Neural crest cell (in vitro differentiated cells): Measurements from ENCODE around the gene SFTA2. TPM values are rescaled to one million over a fixed set of nuclear protein-coding genes. Genes with fewer than 3 reads are reported as not detected.
A peak's percentile ranks its signal among the peaks of the same experiment; 100 is the strongest.
"Not testable (repeated sequence)": the region's sequence is repeated elsewhere in the genome, so short reads cannot be mapped to it uniquely, and the experiment has no call there.

Experiments used
- DNase-seq: peaks from one replicate; pipeline ENCODE4 v3.0.0; 2021; ENCODE audit warnings: low read depth, mixed read lengths, low spot score
- H3K27ac Mint-ChIP-seq: one replicate; pipeline ENCODE4 v1.8.0; 2021; ENCODE audit warnings: mild to moderate bottlenecking, mixed read lengths; ENCODE audit not compliant: unreplicated experiment
- H3K27me3 Mint-ChIP-seq: 2 replicates; pipeline ENCODE4 v1.8.0; 2021; ENCODE audit warnings: low read depth, mild to moderate bottlenecking, mixed read lengths
- H3K36me3 Mint-ChIP-seq: 2 replicates; pipeline ENCODE4 v1.8.0; 2021; ENCODE audit warnings: low read depth, mild to moderate bottlenecking, mixed read lengths
- H3K4me1 Mint-ChIP-seq: 2 replicates; pipeline ENCODE4 v1.8.0; 2021; ENCODE audit warnings: mixed read lengths
- H3K4me3 Mint-ChIP-seq: one replicate; pipeline ENCODE4 v1.8.0; 2021; ENCODE audit warnings: mild to moderate bottlenecking, mixed read lengths
- H3K9me3 Mint-ChIP-seq: 2 replicates; pipeline ENCODE4 v1.8.0; 2021; ENCODE audit warnings: mixed read lengths
- total RNA-seq: library from RNA; stranded (reverse); gene quantifications from 2 replicates; pipeline ENCODE4 v1.2.1, GENCODE V29; 2021
- TF ChIP-seq, protein P1 (sequence below): fragments of 200-600 bp; sonication (generic); conservative IDR thresholded peaks from 2 replicates; pipeline ENCODE4 v1.5.0; 2021; ENCODE audit warnings: antibody characterized with exemption, mild to moderate bottlenecking

SFTA2 gene
- total RNA-seq, 1 donor from 2014 or later, result not detected

GRCh38 chr6:30935018-30935417 lies 3.0 kb upstream of the SFTA2 start:
- no peaks in the 10 kb centered on the region for H3K4me1 Mint-ChIP-seq
- DNase-seq, result no peak
- peak overlapping the region; percentile 46 for H3K27ac Mint-ChIP-seq
- TF ChIP-seq, protein P1, sequence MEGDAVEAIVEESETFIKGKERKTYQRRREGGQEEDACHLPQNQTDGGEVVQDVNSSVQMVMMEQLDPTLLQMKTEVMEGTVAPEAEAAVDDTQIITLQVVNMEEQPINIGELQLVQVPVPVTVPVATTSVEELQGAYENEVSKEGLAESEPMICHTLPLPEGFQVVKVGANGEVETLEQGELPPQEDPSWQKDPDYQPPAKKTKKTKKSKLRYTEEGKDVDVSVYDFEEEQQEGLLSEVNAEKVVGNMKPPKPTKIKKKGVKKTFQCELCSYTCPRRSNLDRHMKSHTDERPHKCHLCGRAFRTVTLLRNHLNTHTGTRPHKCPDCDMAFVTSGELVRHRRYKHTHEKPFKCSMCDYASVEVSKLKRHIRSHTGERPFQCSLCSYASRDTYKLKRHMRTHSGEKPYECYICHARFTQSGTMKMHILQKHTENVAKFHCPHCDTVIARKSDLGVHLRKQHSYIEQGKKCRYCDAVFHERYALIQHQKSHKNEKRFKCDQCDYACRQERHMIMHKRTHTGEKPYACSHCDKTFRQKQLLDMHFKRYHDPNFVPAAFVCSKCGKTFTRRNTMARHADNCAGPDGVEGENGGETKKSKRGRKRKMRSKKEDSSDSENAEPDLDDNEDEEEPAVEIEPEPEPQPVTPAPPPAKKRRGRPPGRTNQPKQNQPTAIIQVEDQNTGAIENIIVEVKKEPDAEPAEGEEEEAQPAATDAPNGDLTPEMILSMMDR, result no peak
- H3K4me3 Mint-ChIP-seq, result no peak overlapping the region
- H3K36me3 Mint-ChIP-seq, result peaks cover 2% of the 10 kb centered on the region
- H3K27me3 Mint-ChIP-seq, result no peaks in the 10 kb centered on the region
- H3K9me3 Mint-ChIP-seq, result no peaks in the 10 kb centered on the region

DNA sequence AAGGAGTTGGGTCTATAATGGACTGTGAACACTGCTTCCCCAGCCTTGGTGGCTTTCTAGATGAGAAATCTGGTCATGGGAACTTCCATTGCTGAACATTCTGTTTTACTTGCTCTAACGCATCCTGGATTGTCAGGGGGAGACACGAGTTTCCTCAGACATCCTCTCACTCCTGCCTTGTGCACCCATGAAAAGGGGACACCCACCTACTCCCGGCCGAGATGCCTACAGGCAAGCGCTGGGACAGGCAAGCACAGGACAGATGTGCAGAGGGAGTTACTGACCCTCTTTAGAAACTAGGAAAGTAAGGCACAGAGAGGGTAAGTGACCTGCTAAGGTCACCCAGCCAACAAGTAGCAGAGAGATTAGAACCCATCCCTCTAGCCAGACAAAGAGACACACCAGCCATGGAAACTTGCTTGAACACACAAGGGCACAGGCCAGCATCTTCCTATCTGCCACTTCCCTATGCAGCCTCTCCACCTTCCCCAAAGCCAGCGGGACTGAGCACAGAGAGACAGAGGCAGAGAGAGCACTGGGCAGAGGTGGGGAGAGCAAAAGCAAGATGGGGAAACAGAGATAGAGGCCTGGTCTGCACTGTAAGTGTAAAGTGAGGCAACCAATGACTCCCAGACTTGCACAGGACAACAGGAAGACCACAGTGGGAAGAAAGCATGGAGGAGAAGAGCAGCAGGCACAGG lies 845 bp upstream of the SFTA2 start:
- TF ChIP-seq, protein P1, result no peak
- peak overlapping the region; percentile 51 for H3K27ac Mint-ChIP-seq
- H3K36me3 Mint-ChIP-seq, result peaks cover 18% of the 10 kb centered on the region
- no peak overlapping the region for H3K4me3 Mint-ChIP-seq
- H3K9me3 Mint-ChIP-seq, result peaks cover 12% of the 10 kb centered on the region
- H3K27me3 Mint-ChIP-seq, result no peaks in the 10 kb centered on the region
- DNase-seq, result no peak
- no peaks in the 10 kb centered on the region for H3K4me1 Mint-ChIP-seq

DNA sequence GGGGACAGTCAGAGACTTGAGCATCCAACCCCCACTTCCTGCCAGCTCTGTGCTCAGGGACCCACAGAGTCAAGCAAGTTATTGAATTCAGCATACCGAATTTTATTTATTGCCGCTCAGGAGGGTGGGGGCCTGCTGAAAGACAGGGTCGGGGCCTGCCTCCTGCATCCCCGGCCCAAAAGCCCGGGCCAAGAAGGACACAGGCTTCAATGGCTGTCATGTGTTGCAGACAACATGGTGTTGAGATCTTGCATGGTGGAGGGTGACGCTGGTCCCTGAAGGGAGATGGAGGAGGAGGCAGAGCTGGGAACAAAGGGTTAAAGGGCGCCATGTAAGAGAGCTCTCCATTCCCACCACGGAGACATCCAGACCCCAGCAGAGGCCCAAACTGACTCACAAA lies 698 bp downstream of the SFTA2 start:
- Mint-ChIP-seq H3K9me3 (peaks cover 12% of the 10 kb centered on the region), H3K4me3 (no peak overlapping the region), H3K36me3 (peaks cover 27% of the 10 kb centered on the region), H3K27me3 (no peaks in the 10 kb centered on the region), H3K4me1 (no peaks in the 10 kb centered on the region), H3K27ac (no peak overlapping the region)
- no peak for DNase-seq
- TF ChIP-seq, protein P1, result no peak

DNA sequence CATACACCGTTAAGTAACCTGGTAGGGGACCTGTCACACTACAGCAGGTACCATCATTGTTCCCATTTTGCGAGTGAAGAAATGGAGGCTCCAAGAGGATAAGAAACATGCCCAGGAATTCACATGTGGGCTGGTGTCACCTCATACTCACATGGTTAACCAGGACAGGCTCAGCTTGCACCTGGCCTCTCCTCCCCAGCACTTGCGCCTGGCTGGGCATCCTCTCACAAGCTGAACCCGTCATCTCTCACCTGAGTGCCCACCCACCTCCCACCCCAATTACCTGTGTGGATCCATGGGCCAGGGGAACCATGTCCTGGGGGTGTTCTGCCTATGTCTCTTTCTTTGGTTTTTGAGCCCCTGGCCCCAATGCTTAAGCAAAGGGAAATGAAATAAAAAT lies 1.5 kb downstream of the SFTA2 start:
- no peaks in the 10 kb centered on the region for H3K4me1 Mint-ChIP-seq
- TF ChIP-seq, protein P1, result no peak
- H3K27me3 Mint-ChIP-seq, result no peaks in the 10 kb centered on the region
- no peak for DNase-seq
- no peak overlapping the region for H3K27ac Mint-ChIP-seq
- H3K36me3 Mint-ChIP-seq, result peaks cover 28% of the 10 kb centered on the region
- H3K4me3 Mint-ChIP-seq, result no peak overlapping the region
- peaks cover 12% of the 10 kb centered on the region for H3K9me3 Mint-ChIP-seq

DNA sequence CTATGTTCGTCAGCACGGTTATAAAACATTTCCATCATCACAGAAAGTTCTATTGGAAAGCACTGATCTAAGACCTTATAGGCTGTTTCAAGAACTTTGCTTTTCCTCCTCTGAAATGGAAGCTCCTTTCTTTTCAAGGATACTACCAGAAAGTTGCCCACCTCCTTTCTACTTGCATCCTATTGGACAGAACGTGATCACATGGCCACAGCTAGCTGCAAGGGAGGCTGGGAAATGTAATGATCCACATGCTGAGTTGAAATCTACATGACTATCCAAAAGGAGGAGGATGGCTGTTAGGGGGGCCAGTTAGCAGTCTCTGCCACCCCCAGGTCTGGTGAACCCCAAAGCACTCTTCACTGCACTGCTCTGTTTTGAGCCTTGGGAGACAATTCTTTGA lies 3.3 kb downstream of the SFTA2 start:
- Mint-ChIP-seq H3K4me1 (no peaks in the 10 kb centered on the region), H3K4me3 (no peak overlapping the region), H3K9me3 (peaks cover 12% of the 10 kb centered on the region), H3K36me3 (peaks cover 28% of the 10 kb centered on the region), H3K27ac (no peak overlapping the region), H3K27me3 (no peaks in the 10 kb centered on the region)
- TF ChIP-seq, protein P1, result no peak
- DNase-seq, result no peak

GRCh38 chr6:30927080-30927479 lies 4.9 kb downstream of the SFTA2 start:
- not testable (repeated sequence) for H3K27me3 Mint-ChIP-seq, H3K4me3 Mint-ChIP-seq, H3K4me1 Mint-ChIP-seq, DNase-seq, H3K27ac Mint-ChIP-seq
- Mint-ChIP-seq H3K36me3 (peaks cover 28% of the 10 kb centered on the region), H3K9me3 (peaks cover 12% of the 10 kb centered on the region)
